WI38 (cell line): Measurements from ENCODE around the gene PAWR.
"Not testable (repeated sequence)": the region's sequence is repeated elsewhere in the genome, so short reads cannot be mapped to it uniquely, and the experiment has no call there.

Source experiments
- H3K4me3 ChIP-seq: 2 replicates; pipeline ENCODE4 v1.5.1; 2011; ENCODE audit warnings: low read depth, mild to moderate bottlenecking, control low read depth, low read length
- TF ChIP-seq, protein P1 (sequence below): IDR thresholded peaks from 2 replicates; pipeline ENCODE4 v1.5.1; 2012; ENCODE audit warnings: low read depth, mild to moderate bottlenecking, control low read depth, low read length

The PAWR gene

GRCh38 chr12:79548610-79548924 is 142.2 kb downstream of the PAWR start:
- TF ChIP-seq, protein P1, sequence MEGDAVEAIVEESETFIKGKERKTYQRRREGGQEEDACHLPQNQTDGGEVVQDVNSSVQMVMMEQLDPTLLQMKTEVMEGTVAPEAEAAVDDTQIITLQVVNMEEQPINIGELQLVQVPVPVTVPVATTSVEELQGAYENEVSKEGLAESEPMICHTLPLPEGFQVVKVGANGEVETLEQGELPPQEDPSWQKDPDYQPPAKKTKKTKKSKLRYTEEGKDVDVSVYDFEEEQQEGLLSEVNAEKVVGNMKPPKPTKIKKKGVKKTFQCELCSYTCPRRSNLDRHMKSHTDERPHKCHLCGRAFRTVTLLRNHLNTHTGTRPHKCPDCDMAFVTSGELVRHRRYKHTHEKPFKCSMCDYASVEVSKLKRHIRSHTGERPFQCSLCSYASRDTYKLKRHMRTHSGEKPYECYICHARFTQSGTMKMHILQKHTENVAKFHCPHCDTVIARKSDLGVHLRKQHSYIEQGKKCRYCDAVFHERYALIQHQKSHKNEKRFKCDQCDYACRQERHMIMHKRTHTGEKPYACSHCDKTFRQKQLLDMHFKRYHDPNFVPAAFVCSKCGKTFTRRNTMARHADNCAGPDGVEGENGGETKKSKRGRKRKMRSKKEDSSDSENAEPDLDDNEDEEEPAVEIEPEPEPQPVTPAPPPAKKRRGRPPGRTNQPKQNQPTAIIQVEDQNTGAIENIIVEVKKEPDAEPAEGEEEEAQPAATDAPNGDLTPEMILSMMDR, result no peak
- H3K4me3 ChIP-seq, result no peak overlapping the region

- H3K4me3 ChIP-seq, result no peak overlapping the region
- TF ChIP-seq, protein P1, result peak; percentile 64
These were observed 142.8 kb downstream of the PAWR start for GRCh38 chr12:79547735-79548609.

- TF ChIP-seq, protein P1, result no peak
- H3K4me3 ChIP-seq, result no peak overlapping the region
These were observed 143.6 kb downstream of the PAWR start for GRCh38 chr12:79547044-79547734.

- TF ChIP-seq, protein P1, result no peak
- no peak overlapping the region for H3K4me3 ChIP-seq
These were observed 144.2 kb downstream of the PAWR start for GRCh38 chr12:79546466-79547043.

DNA sequence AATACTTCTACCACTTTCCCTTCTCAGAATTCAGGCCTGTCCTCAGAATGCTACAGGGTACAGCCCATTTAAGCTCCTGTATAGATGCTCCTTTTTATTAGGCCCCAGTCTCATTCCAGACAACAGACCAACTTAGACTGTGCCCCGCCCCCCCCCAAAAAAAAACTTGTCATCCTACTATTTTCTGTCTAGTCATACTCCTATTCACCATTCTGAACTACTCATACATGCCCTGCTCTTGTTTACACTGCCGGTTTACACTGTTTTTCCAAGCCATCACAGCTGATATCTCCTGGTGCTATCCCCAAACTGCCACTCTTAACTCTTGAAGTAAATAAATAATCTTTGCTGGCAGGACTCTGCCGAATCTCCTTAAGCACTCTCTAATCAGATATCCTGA is 146.3 kb downstream of the PAWR start:
- H3K4me3 ChIP-seq, result not testable (repeated sequence)

DNA sequence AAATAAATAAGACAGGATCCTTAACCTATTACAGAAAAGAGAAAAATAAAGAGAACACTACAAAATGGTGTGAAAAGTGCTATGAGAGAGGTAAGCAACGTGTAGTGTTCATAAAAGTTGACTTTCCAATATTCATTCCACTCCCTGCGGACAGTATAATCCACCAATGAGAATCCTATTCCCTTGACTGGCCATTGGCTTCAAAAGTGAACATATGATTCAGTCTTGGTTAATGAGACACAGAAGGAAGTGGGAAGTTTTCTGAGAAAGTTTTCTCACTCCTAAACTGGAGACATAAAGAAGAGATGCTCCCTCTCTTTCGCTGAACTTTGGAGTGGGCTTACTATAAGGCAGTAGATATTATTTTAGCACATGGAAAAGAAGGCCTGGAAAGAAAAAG is 153.1 kb downstream of the PAWR start:
- TF ChIP-seq, protein P1, result no peak
- H3K4me3 ChIP-seq, result no peak overlapping the region

- TF ChIP-seq, protein P1, result no peak
- no peak overlapping the region for H3K4me3 ChIP-seq
These were observed 155.0 kb downstream of the PAWR start for GRCh38 chr12:79535751-79536150.
